NCI-H146 treated with DMSO at 0.1 percent for 48 hours (cell line): Measurements from ENCODE around the gene ZNF12.
"Not testable (repeated sequence)": the region's sequence is repeated elsewhere in the genome, so short reads cannot be mapped to it uniquely, and the experiment has no call there.

ENCODE experiments used
- DNase-seq: peaks from one replicate; lab custom pipeline; 2025; ENCODE audit not compliant: unreplicated experiment; lab: John Stamatoyannopoulos, UW

Gene ZNF12

DNA sequence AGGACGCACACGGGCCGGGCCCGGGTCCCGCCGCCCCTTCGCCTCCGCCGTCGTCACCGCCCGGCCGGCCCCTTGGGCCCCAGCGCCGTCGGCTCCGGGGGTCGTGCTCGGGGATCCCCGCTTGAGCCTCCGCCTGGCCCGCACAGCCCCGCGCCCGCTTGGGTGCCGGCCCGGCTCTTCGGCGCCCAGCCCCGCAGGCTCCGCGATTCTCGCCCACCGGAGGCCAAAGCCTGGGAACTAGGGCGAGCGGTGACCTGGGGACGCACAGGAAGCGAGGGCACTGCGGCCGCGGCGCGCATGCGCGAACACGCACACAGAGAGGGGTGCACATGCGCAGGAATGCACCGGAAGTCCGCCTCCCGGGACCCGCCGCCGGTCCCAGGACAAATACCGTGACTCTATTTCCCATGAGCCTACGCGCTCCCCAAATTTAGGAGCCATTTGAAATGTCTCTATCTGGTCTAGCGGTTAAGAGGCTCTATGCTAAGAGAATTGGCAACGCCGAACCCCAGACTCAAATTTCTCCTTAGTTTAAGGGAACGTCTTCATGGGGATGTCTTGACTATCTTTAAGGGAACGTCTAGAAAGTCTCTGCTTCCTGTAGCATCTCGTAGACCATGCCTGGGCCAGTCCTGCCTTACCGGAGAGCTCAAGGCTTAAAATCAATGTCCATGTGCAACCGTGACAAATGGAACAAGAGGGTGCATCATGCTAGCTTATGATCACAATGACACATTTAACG lies at the start of gene ZNF12:
Gene ZNF12, minus strand, starts transcription at position 282 of the 742 bp plus-strand sequence. CDS start 1,774 bp downstream, outside the sequence.
- DNase-seq = peak; percentile 77

DNA sequence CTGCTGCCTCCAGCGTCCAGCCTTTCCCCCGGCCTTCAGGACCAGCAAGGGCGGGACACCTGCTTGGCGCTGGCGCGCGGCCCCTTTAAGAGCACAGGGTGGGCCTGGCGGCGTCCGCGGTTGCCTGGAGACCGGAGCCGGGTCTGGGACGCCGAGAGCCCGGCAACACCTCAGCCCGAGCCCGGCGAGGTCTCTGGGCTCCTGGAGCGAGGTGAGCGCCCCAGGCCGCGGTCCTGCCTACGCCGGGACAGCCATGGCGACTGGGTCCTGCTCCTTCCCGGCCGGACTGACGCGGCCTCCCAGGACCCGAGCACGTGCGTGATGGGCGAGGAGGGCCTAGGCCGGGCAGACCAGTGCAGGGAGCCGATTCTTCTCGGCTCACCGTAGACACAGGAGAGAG lies 47.2 kb upstream of the ZNF12 start, which contains the start of gene RSPH10B2:
Gene RSPH10B2, plus strand, starts transcription at position 140 of the 400 bp plus-strand sequence. CDS start 3,575 bp downstream, outside the sequence.
- not testable (repeated sequence) for DNase-seq

DNA sequence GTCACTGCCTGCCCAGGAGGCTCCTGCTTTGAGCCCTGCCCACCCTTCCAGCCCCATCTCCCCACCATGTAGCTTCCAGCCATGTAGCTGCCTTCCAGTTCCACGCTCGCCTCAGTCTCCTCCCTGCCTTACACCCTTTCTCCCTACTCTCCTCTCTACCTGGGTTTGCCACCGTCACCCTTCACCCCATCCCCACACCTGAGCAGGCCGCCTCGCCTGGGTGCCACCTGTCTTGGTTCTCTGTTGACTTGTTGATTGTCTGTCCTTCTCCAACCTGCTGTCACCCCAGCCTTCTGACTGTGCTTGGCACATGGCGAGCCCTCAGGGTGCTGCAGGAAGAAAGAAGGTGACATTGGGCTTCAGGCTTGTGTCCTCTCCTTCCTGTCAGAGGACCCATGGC lies 43.4 kb upstream of the ZNF12 start:
- DNase-seq = not testable (repeated sequence)

DNA sequence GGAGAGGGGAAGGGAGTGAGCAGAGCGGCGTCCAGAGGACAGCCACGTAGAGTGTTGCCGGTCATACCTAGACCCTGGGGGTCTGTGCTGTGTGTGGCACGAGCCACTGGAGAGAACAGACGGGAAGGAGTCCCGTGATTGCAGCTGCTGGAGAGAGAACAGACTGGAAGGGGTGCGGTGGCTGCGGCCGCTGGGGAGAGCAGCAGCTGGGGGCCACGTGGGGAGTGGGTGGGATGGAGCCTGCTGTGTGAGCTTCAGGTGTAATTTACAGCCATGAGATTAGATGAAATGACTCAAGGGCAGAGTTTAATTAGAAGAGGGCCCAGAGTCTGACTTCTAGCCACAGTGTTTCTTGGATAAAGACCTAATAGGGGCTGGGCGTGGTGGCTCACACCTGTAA lies 42.6 kb upstream of the ZNF12 start:
- not testable (repeated sequence) for DNase-seq

- DNase-seq = not testable (repeated sequence)
Measured at GRCh38 chr7:6744410-6745100, 37.8 kb upstream of the ZNF12 start.

- DNase-seq = not testable (repeated sequence)
Measured at GRCh38 chr7:6738415-6738814, 31.7 kb upstream of the ZNF12 start.

DNA sequence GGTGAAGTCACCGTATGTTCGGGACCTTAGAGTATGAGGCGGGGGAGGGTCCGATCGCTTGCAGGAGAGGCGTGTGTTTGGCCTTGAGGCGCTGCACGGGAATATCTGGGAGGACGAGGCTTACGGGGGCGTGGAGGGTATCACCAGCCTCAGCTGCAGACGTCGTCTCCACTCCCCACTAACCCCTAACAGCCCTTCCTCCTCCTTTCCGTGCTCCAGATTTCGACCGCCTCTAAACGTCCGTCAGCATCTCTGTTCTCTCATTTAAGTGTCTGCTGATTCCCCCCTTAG lies 23.5 kb upstream of the ZNF12 start:
- no peak for DNase-seq

DNA sequence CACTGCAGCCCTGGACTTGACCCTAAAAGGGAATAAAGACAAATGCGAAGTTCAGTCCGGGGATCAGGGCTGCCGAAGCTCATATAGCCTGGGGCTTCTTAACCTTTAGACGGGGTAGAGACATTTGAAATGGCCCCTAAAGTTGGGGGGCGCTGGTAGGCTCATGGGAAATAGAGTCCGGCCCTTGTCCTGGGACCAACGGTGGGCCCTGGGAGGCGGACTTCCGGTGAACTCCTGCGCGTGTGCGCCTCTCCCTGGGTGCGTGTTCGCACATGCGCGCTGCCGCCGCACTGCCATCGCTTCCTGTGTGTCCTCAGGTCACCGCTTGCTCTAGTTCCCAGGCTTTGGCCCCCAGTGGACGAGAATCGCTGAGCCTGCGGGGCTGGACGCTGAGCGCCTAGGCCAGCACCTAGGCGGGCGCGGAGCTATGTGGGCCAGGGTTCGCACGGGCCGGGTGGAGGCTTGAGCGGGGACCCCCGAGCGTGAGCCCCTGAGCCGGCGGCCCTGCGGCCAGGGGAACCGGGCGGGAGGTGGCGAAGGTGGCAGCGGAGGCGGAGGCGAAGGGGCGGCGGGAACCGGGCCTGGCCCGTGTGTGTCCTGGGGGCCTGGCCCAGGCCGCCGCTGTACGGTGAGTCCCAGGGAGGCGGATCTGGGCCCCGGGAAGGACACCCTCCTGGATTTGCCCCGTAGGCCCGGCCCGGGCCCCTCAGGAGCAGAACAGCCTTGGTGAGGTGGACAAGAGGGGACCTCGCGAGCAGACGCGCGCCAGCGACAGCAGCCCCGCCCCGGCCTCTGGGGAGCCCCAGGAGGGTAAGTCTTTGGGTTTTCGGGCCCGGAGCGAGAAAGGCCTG lies 23.0 kb upstream of the ZNF12 start:
- peak; percentile 65 for DNase-seq

DNA sequence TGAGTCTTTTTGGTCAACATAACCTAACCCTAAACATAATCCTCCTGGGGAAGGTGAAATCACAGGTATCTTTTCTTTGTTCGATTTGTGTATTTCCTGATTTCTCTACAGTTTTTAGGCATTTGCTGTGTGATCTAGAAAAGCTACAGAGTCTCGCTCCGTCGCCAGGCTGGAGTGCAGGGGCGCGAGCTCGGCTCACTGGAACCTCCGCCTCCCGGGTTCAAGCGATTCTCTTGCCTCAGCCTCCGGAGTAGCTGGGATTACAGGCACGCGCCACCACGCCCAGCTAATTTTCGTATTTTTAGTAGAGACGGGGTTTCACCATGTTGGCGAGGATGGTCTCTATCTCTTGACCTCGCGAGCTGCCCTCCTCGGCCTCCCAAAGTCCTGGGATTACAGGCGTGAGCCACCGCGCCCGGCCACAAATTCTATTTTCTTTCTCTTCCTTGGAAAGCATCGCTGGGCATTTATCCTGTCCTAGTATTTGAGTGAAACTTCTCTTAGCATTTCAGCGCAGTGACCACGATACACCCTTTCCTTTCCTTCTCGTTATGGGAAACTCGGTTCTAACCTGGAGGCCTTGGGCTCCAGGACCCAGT lies 22.2 kb upstream of the ZNF12 start:
- not testable (repeated sequence) for DNase-seq

DNA sequence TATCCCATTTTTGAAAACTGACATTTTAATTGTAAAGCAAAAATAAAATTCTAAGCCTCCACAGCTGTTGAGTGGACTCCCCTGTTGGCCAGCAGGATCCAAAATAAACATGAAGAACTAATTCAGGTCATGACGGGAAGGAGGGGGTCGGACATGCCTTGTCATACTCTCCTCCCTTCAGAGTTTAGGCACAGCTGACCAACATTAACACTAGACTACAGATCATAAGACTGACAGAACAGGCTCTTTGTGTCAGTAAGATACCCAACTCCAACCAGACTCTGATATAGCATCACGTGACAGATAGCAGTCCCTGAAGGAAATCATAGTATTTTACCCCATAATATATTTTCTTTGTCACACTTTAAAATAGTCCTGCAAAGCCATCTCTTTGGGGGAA lies 20.9 kb upstream of the ZNF12 start:
- no peak for DNase-seq

- not testable (repeated sequence) for DNase-seq
Measured at GRCh38 chr7:6726341-6726740, 19.6 kb upstream of the ZNF12 start.

GRCh38 chr7:6725003-6725402 lies 18.3 kb upstream of the ZNF12 start:
- DNase-seq = no peak

- not testable (repeated sequence) for DNase-seq
Measured at GRCh38 chr7:6724351-6724750, 17.6 kb upstream of the ZNF12 start.

GRCh38 chr7:6718124-6718523 lies 11.4 kb upstream of the ZNF12 start:
- no peak for DNase-seq

GRCh38 chr7:6715898-6716297 lies 9.2 kb upstream of the ZNF12 start:
- not testable (repeated sequence) for DNase-seq

DNA sequence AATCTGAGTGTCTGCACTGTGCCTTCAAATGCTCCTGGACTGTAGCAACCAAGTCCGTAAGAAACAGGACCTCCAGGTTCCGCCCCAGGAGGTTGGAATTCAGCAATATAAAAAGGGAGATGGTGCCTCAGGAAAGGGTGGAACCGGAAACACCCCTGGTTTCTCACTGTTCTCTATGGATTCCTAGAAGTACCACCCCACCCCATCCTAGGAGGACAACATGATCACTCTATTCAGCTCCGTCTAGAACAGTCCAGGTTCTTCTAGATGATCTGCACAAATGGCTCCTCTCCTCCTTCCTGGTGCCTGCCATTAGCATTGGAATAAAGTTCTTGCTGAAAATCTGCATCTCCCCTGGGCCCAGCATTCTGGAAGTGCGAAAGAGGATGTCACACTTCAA lies 7.6 kb upstream of the ZNF12 start:
- DNase-seq = no peak

GRCh38 chr7:6709808-6710207 lies 3.1 kb upstream of the ZNF12 start:
- DNase-seq = no peak

- no peak for DNase-seq
Measured at GRCh38 chr7:6708304-6708703, 1.6 kb upstream of the ZNF12 start.

GRCh38 chr7:6705959-6706665 lies 635 bp downstream of the ZNF12 start:
- DNase-seq = no peak

DNA sequence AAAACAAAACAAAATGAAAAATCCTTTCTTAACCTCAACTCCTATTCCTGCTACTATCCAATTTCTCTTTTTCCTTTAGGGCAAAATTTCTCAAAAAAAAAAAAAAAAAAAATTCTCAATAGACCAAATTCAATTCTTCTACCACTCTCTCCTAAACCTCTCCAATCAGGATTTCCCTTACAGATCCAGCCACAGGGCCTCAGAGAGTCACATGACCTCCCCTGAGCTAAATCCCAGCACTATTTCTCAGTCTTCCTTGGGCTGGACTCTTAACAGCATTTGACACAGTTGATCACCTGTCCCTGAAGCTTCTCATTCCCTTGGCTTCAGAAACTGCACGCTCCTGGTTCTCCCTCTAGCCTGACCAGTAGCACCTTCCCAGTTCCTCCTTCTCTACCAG lies 4.9 kb downstream of the ZNF12 start:
- no peak for DNase-seq

DNA sequence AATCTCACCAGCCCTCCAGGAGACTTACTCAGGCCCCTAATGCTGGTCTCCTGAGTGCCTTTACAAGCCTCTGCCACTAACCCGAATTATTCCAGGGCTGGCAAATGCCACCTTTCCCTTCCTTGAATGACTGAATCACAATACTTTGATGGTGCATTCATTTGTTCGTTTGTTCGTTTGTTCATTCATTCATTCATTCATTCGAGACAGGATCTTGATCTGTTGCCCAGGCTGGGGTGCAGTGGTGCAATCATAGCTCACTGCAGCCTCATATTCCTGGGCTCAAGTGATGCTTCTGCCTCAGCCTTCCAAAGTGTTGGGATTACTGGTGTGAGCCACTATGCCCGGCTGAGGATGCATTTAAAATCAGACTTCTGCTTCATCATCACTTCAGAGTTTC lies 6.0 kb downstream of the ZNF12 start:
- no peak for DNase-seq
